Loucy (cell line): ENCODE measurements around the gene ACD.

Experiments
- CTCF ChIP-seq: fragments of 200-600 bp; sonication (generic); conservative IDR thresholded peaks from 2 replicates; pipeline ENCODE4 v1.5.1; 2014; ENCODE audit warnings: mild to moderate bottlenecking, antibody characterized with exemption, low read length
- EZH2phosphoT487 ChIP-seq: fragments of 200-600 bp; IDR thresholded peaks from 2 replicates; pipeline ENCODE4 v1.6.1; 2018; ENCODE audit warnings: antibody characterized with exemption, mild to moderate bottlenecking, moderate library complexity, borderline replicate concordance

- TF ChIP-seq EZH2phosphoT487 (no peak), CTCF (no peak)
Measured at GRCh38 chr16:67683767-67684166, 23.7 kb upstream of the ACD start.
